GM12874 (cell line): ENCODE data around the gene NDUFS6.

ENCODE experiments used
- CTCF ChIP-seq: IDR thresholded peaks from 2 replicates; pipeline ENCODE4 v1.5.1; 2011; ENCODE audit warnings: low read depth, mild to moderate bottlenecking, control low read depth, low read length, moderate library complexity; ENCODE audit not compliant: insufficient read depth

Gene NDUFS6

GRCh38 chr5:1793301-1793740 lies 7.9 kb upstream of the NDUFS6 start:
- TF ChIP-seq CTCF: no peak

GRCh38 chr5:1793966-1794900 lies 7.0 kb upstream of the NDUFS6 start:
- no peak for TF ChIP-seq CTCF

- TF ChIP-seq CTCF: no peak
Observed at GRCh38 chr5:1794901-1795290, 6.3 kb upstream of the NDUFS6 start.

- no peak for TF ChIP-seq CTCF
Observed at GRCh38 chr5:1795506-1795905, 5.7 kb upstream of the NDUFS6 start.

GRCh38 chr5:1795931-1796330 lies 5.3 kb upstream of the NDUFS6 start:
- TF ChIP-seq CTCF: no peak

GRCh38 chr5:1796371-1797102 lies 4.7 kb upstream of the NDUFS6 start:
- no peak for TF ChIP-seq CTCF

GRCh38 chr5:1797103-1797800 lies 4.0 kb upstream of the NDUFS6 start:
- TF ChIP-seq CTCF: no peak
